Karpas-422 (cell line): ENCODE results near the gene LRRC45. TPM values are rescaled to one million over a fixed set of nuclear protein-coding genes. Genes with fewer than 3 reads are reported as not detected.
"Not testable (repeated sequence)": the region's sequence is repeated elsewhere in the genome, so short reads cannot be mapped to it uniquely, and the experiment has no call there.

Source experiments
- DNase-seq: peaks from one replicate; pipeline ENCODE4 v3.0.0-alpha.2; 2015
- H2AFZ ChIP-seq: fragments of 200-600 bp; sonication (generic); 2 replicates; pipeline ENCODE4 v1.6.1; 2014; ENCODE audit warnings: antibody characterized with exemption, low read length, mixed read lengths
- H3K27ac ChIP-seq: fragments of 200-600 bp; sonication (generic); 2 replicates; pipeline ENCODE4 v1.5.1; 2014; ENCODE audit warnings: mild to moderate bottlenecking, low read length, moderate library complexity
- H3K27me3 ChIP-seq: fragments of 200-600 bp; sonication (generic); 2 replicates; pipeline ENCODE4 v1.6.1; 2014; ENCODE audit warnings: low read length, mixed read lengths
- H3K36me3 ChIP-seq: fragments of 200-600 bp; sonication (generic); 2 replicates; pipeline ENCODE4 v1.6.1; 2014; ENCODE audit warnings: low read length, mixed read lengths; ENCODE audit not compliant: insufficient read depth
- H3K4me1 ChIP-seq: fragments of 200-600 bp; sonication (generic); 2 replicates; pipeline ENCODE4 v1.6.1; 2014; ENCODE audit warnings: mild to moderate bottlenecking, low read length, mixed read lengths
- H3K4me2 ChIP-seq: fragments of 200-600 bp; sonication (generic); 2 replicates; pipeline ENCODE4 v1.6.1; 2014; ENCODE audit warnings: low read length, low read depth, mild to moderate bottlenecking; ENCODE audit not compliant: poor library complexity, severe bottlenecking
- H3K4me3 ChIP-seq: fragments of 200-600 bp; sonication (generic); 2 replicates; pipeline ENCODE4 v1.5.1; 2014; ENCODE audit warnings: mild to moderate bottlenecking, antibody characterized with exemption, low read length, mixed read lengths
- H3K79me2 ChIP-seq: fragments of 200-600 bp; sonication (generic); 2 replicates; pipeline ENCODE4 v1.6.1; 2014; ENCODE audit warnings: mild to moderate bottlenecking, low read length, mixed read lengths
- H3K9ac ChIP-seq: fragments of 200-600 bp; sonication (generic); 2 replicates; pipeline ENCODE4 v1.6.0; 2014; ENCODE audit warnings: low read length
- H3K9me2 ChIP-seq: fragments of 200-600 bp; sonication (generic), shearing (Covaris generic); replicated peaks from 2 replicates; pipeline ENCODE4 v1.6.0; 2014; ENCODE audit warnings: mild to moderate bottlenecking, low read length, moderate library complexity; ENCODE audit not compliant: insufficient read depth
- H3K9me3 ChIP-seq: fragments of 300-700, 200-600 bp; sonication (generic); 2 replicates; pipeline ENCODE4 v1.6.1; 2014; ENCODE audit warnings: low read length, mixed read lengths
- H4K20me1 ChIP-seq: fragments of 200-600 bp; sonication (generic); 2 replicates; pipeline ENCODE4 v1.6.1; 2014; ENCODE audit warnings: mild to moderate bottlenecking, antibody characterized with exemption, low read length, low read depth; ENCODE audit not compliant: insufficient read depth
- total RNA-seq: library from RNA; depleted of rRNA; stranded (reverse); fragments of >200 nt; shearing (Covaris generic); gene quantifications from 2 replicates; pipeline ENCODE4 v1.2.3, GENCODE V29; 2014; ENCODE audit warnings: low replicate concordance

Gene LRRC45
- total RNA-seq, 1 experiment from 2014 or later: 13.3 TPM

DNA sequence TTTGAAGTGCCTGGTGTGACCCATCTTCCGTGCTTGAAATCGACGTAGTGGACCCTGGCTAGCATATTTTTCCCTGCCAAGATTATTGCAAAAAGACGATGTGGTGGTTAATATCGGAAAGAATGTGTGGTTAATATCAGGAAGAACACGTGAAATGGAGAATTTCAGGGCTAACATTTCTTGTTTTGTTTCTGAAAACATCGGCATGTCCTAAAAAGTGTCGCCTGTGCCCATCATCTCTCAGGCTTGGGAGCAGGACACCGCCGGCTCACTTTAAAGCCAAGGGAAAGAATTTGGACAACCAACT is 14.7 kb downstream of the LRRC45 start:
- Histone ChIP-seq H3K36me3 (no peaks in the 10 kb centered on the region), H4K20me1 (0 out of 2 replicates have a peak, but pooled peaks cover 6% of the 10 kb centered on the region), H3K9ac (peak overlapping the region; percentile 42), H3K4me1 (peaks cover 17% of the 10 kb centered on the region), H3K4me2 (peak overlapping the region; percentile 49), H3K27me3 (no peaks in the 10 kb centered on the region), H3K27ac (no peak overlapping the region), H3K4me3 (peak overlapping the region; percentile 48; the same call in 1 of the 2 replicates), H3K9me2 (no peaks in the 10 kb centered on the region), H2AFZ (peak overlapping the region; percentile 97), H3K79me2 (peaks cover 11% of the 10 kb centered on the region), H3K9me3 (no peaks in the 10 kb centered on the region)
- DNase-seq: no peak

GRCh38 chr17:82038796-82039409 is 15.8 kb downstream of the LRRC45 start:
- H3K4me2 ChIP-seq, DNase-seq, H4K20me1 ChIP-seq, H3K9me2 ChIP-seq, H3K9ac ChIP-seq, H2AFZ ChIP-seq, H3K4me3 ChIP-seq, H3K27me3 ChIP-seq, H3K27ac ChIP-seq, H3K36me3 ChIP-seq, H3K9me3 ChIP-seq: not testable (repeated sequence)
- peaks cover 11% of the 10 kb centered on the region for H3K79me2 ChIP-seq
- peaks cover 17% of the 10 kb centered on the region for H3K4me1 ChIP-seq

- no peak overlapping the region for H3K4me2 ChIP-seq
- no peaks in the 10 kb centered on the region for H3K9me2 ChIP-seq
- 0 out of 2 replicates have a peak, but pooled peaks cover 6% of the 10 kb centered on the region for H4K20me1 ChIP-seq
These were observed 16.7 kb downstream of the LRRC45 start for GRCh38 chr17:82039695-82040299.

GRCh38 chr17:82041144-82041814 is 18.2 kb downstream of the LRRC45 start:
- DNase-seq: no peak
- H3K9me3 ChIP-seq: no peaks in the 10 kb centered on the region

More at GRCh38 chr17:82039695-82040299, 16.7 kb downstream of the LRRC45 start:
- H3K27ac ChIP-seq: no peak overlapping the region
- no peak overlapping the region for H3K4me3 ChIP-seq
- H2AFZ ChIP-seq: no peak overlapping the region
- no peaks in the 10 kb centered on the region for H3K27me3 ChIP-seq
- H3K36me3 ChIP-seq: no peaks in the 10 kb centered on the region
- DNase-seq: no peak
- H3K4me1 ChIP-seq: peaks cover 17% of the 10 kb centered on the region
- H3K79me2 ChIP-seq: peaks cover 11% of the 10 kb centered on the region
- no peaks in the 10 kb centered on the region for H3K9me3 ChIP-seq
- H3K9ac ChIP-seq: no peak overlapping the region

DNA sequence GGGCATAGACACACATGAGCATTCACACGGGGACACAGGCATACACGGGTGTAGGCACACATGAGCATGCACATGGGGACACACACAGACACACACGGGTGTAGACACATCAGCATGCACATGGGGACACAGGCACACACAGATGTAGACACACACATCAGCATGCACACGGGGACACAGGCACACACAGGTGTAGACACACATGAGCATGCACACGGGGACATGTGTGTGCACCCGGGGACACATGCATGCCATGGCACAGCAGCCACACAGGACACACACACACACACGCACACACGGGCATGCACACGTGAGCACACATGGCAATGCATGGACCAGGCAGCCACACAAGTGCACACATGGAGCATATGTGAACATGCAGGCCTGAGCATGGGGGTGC is 19.5 kb downstream of the LRRC45 start:
- H3K4me1 ChIP-seq: peaks cover 4% of the 10 kb centered on the region
- no peak for DNase-seq
- no peak overlapping the region for H3K4me2 ChIP-seq
- no peak overlapping the region for H3K27ac ChIP-seq
- H3K9ac ChIP-seq: no peak overlapping the region
- H3K36me3 ChIP-seq: no peaks in the 10 kb centered on the region
- no peaks in the 10 kb centered on the region for H4K20me1 ChIP-seq
- no peaks in the 10 kb centered on the region for H3K9me2 ChIP-seq
- H3K9me3 ChIP-seq: no peaks in the 10 kb centered on the region
- no peak overlapping the region for H3K4me3 ChIP-seq
- no peaks in the 10 kb centered on the region for H3K79me2 ChIP-seq
- no peaks in the 10 kb centered on the region for H3K27me3 ChIP-seq
- no peak overlapping the region for H2AFZ ChIP-seq

More at GRCh38 chr17:82041144-82041814, 18.2 kb downstream of the LRRC45 start:
- H3K9ac ChIP-seq: no peak overlapping the region
- H3K9me2 ChIP-seq: no peaks in the 10 kb centered on the region
- no peak overlapping the region for H3K27ac ChIP-seq
- no peak overlapping the region for H3K4me2 ChIP-seq
- no peak overlapping the region for H2AFZ ChIP-seq
- no peak overlapping the region for H3K4me3 ChIP-seq
- H3K79me2 ChIP-seq: peaks cover 8% of the 10 kb centered on the region
- no peaks in the 10 kb centered on the region for H3K27me3 ChIP-seq
- no peaks in the 10 kb centered on the region for H3K36me3 ChIP-seq
- H4K20me1 ChIP-seq: 0 out of 2 replicates have a peak, but pooled peaks cover 3% of the 10 kb centered on the region
- H3K4me1 ChIP-seq: peaks cover 10% of the 10 kb centered on the region

DNA sequence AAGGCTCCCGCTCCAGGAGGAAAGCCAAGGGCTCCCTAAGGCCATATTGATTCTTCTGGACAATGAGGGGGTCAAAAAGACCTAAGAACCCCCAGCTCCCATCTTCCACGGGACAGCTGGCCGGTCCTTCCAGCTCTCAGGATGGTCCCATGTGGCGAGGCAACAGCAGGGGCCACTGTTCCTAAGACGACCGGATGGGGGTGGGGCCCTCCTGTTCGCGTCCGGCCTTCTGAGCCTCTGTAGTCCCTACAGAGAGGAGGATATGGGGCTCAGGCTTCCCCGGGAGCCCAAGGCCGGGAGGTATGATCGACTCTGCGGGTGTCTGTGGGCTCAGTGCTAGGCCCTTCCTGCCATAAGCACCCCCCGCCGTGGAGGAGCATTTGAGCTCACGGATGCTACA is 20.4 kb downstream of the LRRC45 start:
- H3K36me3 ChIP-seq: no peaks in the 10 kb centered on the region
- no peak overlapping the region for H2AFZ ChIP-seq
- H3K79me2 ChIP-seq: no peaks in the 10 kb centered on the region
- no peaks in the 10 kb centered on the region for H3K9me2 ChIP-seq
- H3K4me3 ChIP-seq: no peak overlapping the region
- no peak overlapping the region for H3K27ac ChIP-seq
- no peaks in the 10 kb centered on the region for H4K20me1 ChIP-seq
- no peak overlapping the region for H3K4me2 ChIP-seq
- H3K27me3 ChIP-seq: no peaks in the 10 kb centered on the region
- H3K9me3 ChIP-seq: no peaks in the 10 kb centered on the region
- no peak for DNase-seq
- no peaks in the 10 kb centered on the region for H3K4me1 ChIP-seq
- no peak overlapping the region for H3K9ac ChIP-seq

DNA sequence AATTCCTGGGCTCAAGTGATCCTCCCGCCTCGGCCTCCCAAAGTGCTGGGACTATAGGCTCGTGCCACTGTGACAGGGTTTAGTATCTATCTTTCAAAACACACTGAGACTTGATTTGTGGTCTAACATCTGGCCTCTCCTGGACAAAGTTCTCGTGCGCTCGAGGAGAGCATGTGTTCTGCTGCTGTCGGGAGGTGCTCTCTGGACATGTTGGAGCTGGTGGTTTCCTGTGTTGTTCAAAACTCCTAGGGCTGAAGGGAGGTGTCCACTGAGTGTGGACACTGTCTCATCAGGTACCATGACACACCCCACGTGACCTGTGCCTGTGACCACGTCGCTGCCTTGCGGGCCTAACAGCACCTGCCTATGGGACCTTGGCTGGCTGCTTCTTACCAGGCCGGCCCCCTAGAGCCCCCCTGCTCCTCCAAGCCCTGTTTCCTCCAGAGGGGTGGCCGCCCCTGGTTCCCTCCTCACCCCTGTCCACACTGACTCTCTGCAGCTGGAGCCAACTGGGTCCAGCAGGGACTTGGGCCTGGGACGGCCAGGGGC is 22.9 kb downstream of the LRRC45 start:
- Histone ChIP-seq H3K36me3 (no peaks in the 10 kb centered on the region), H3K4me3 (no peak overlapping the region), H3K79me2 (no peaks in the 10 kb centered on the region), H4K20me1 (no peaks in the 10 kb centered on the region), H3K27ac (no peak overlapping the region), H3K9me2 (no peaks in the 10 kb centered on the region), H2AFZ (no peak overlapping the region), H3K4me2 (no peak overlapping the region), H3K9ac (no peak overlapping the region), H3K9me3 (no peaks in the 10 kb centered on the region), H3K27me3 (no peaks in the 10 kb centered on the region), H3K4me1 (peaks cover 17% of the 10 kb centered on the region)
- no peak for DNase-seq

- no peaks in the 10 kb centered on the region for H3K36me3 ChIP-seq
- no peak overlapping the region for H3K4me2 ChIP-seq
- H3K27me3 ChIP-seq: no peaks in the 10 kb centered on the region
- no peak for DNase-seq
- no peaks in the 10 kb centered on the region for H3K9me2 ChIP-seq
- no peak overlapping the region for H2AFZ ChIP-seq
- H3K4me1 ChIP-seq: peaks cover 19% of the 10 kb centered on the region
- H3K4me3 ChIP-seq: no peak overlapping the region
- H4K20me1 ChIP-seq: no peaks in the 10 kb centered on the region
- H3K27ac ChIP-seq: no peak overlapping the region
- no peak overlapping the region for H3K9ac ChIP-seq
- H3K79me2 ChIP-seq: no peaks in the 10 kb centered on the region
- no peaks in the 10 kb centered on the region for H3K9me3 ChIP-seq
These were observed 23.8 kb downstream of the LRRC45 start for GRCh38 chr17:82046903-82047302.
